Activated T-helper 2 cell treated with anti-CD3 and anti-CD28 coated beads, Interferon-gamma antibody, Interleukin-2, Interleukin-4, amounts not matched to agents 10 μg/mL and 5 μg/mL and 100 μg/mL, durations not matched to agents 14 hours and 24 hours and 36 hours (primary cell): ENCODE measurements around the gene NID1. TPM values are rescaled to one million over a fixed set of nuclear protein-coding genes. Genes with fewer than 3 reads are reported as not detected.
"Not testable (repeated sequence)": the region's sequence is repeated elsewhere in the genome, so short reads cannot be mapped to it uniquely, and the experiment has no call there.

Experiments
- DNase-seq: peaks from one replicate; pipeline ENCODE4 v3.0.0; 2021; ENCODE audit warnings: low spot score
- H3K27ac Mint-ChIP-seq: one replicate; pipeline ENCODE4 v1.8.0; 2021; ENCODE audit warnings: mixed read lengths
- H3K27me3 Mint-ChIP-seq: one replicate; pipeline ENCODE4 v1.8.0; 2021; ENCODE audit warnings: low read depth, mixed read lengths
- H3K36me3 Mint-ChIP-seq: one replicate; pipeline ENCODE4 v1.8.0; 2021; ENCODE audit warnings: low read depth, mixed read lengths
- H3K4me1 Mint-ChIP-seq: one replicate; pipeline ENCODE4 v1.8.0; 2021; ENCODE audit warnings: low read depth, mixed read lengths
- H3K4me3 Mint-ChIP-seq: one replicate; pipeline ENCODE4 v1.8.0; 2021; ENCODE audit warnings: low read depth, mild to moderate bottlenecking, moderate library complexity, mixed read lengths
- H3K9me3 Mint-ChIP-seq: one replicate; pipeline ENCODE4 v1.8.0; 2021; ENCODE audit warnings: mixed read lengths
- intact Hi-C: fragments of 100-400 bp; cut with micrococcal nuclease; formaldehyde crosslinking; loops from one replicate; pipeline ENCODE4 v1.15.1; 2023
- total RNA-seq: library from RNA; stranded (reverse); gene quantifications from 2 replicates; pipeline ENCODE4 v1.2.3, GENCODE V29; 2022

Gene NID1
- total RNA-seq, 1 donor from 2014 or later: 0.55 TPM

DNA sequence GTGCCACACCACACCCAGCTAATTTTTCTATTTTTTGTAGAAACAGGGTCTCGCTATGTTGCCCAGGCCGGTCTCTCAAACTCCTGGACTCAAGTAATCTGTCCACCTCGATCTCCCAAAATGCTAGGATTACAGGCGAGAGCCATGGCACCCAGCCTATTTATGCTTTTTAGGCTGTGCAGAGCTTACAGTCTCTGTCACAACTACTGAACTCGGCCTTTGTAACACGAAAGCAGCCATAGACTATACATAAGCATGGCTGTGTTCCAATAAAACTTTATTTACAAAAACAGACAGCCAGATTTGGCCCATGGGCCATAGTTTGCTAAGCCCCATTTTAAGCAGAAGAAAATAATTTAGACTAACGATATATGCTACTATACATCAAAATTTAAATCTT lies 54.4 kb downstream of the NID1 start:
- DNase-seq: no peak
- intact Hi-C loops: no loop called here
- peaks cover 2% of the 10 kb centered on the region for H3K4me1 Mint-ChIP-seq

DNA sequence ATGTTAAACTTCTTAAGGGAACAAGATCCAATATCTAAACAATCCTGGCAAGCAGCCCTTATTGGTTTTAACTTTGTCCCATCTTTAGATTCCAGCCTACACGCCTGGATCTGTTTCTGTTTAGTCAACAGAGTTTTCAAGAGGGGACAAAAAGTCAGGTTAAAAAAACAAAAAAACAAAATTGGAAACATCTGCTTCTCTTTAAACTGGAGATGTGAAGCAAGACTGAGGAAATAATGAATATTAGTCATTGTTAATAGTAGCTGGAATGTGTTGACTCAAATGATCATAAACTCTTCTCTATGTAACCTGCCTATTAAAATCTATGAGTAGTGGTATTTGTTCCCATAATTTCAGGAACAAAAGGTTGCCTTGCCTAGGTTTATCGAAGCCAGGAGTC lies 55.0 kb downstream of the NID1 start:
- Mint-ChIP-seq H3K4me3 (no peak overlapping the region), H3K9me3 (no peaks in the 10 kb centered on the region), H3K27me3 (peaks cover 2% of the 10 kb centered on the region), H3K36me3 (no peaks in the 10 kb centered on the region), H3K4me1 (peaks cover 2% of the 10 kb centered on the region), H3K27ac (no peak overlapping the region)
- DNase-seq: no peak
- intact Hi-C loops: loop anchor here (10.0 kb wide), 1 partner anchor 55 kb away; the partner anchor contains the start of gene NID1

More for the DNA sequence above, 54.4 kb downstream of the NID1 start:
- Mint-ChIP-seq H3K27me3 (peaks cover 2% of the 10 kb centered on the region), H3K4me3 (no peak overlapping the region), H3K27ac (no peak overlapping the region), H3K9me3 (no peaks in the 10 kb centered on the region), H3K36me3 (no peaks in the 10 kb centered on the region)

GRCh38 chr1:236009191-236009590 lies 55.7 kb downstream of the NID1 start:
- DNase-seq: no peak
- peaks cover 2% of the 10 kb centered on the region for H3K27me3 Mint-ChIP-seq
- no peak overlapping the region for H3K4me3 Mint-ChIP-seq
- intact Hi-C loops: loop anchor here (10.0 kb wide), 1 partner anchor 56 kb away; the partner anchor contains the start of gene NID1
- H3K36me3 Mint-ChIP-seq: no peaks in the 10 kb centered on the region
- no peaks in the 10 kb centered on the region for H3K9me3 Mint-ChIP-seq
- H3K4me1 Mint-ChIP-seq: peaks cover 3% of the 10 kb centered on the region
- no peak overlapping the region for H3K27ac Mint-ChIP-seq

DNA sequence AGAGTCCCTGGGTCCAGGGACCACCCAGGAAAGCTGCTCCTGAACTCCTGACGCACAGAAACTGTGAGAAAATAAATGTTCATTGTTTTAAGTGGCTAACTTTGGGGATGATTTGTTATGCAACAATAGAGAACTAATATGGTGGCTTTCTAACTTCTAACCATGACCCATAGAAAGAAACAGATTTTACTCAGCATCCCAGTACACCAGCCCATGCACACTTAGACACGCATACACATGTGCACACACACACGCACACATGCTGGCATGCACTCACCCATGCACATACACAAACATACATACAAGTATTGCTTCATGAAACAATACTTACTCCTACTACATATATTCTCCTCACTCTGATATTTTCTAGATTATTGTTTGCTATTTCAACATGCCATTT lies 57.1 kb downstream of the NID1 start:
- Mint-ChIP-seq H3K36me3 (no peaks in the 10 kb centered on the region), H3K27me3 (peaks cover 2% of the 10 kb centered on the region), H3K4me1 (peaks cover 11% of the 10 kb centered on the region), H3K4me3 (no peak overlapping the region), H3K9me3 (no peaks in the 10 kb centered on the region), H3K27ac (no peak overlapping the region)
- no peak for DNase-seq
- intact Hi-C loops: loop anchor here (10.0 kb wide), 1 partner anchor 57 kb away; the partner anchor contains the start of gene NID1

DNA sequence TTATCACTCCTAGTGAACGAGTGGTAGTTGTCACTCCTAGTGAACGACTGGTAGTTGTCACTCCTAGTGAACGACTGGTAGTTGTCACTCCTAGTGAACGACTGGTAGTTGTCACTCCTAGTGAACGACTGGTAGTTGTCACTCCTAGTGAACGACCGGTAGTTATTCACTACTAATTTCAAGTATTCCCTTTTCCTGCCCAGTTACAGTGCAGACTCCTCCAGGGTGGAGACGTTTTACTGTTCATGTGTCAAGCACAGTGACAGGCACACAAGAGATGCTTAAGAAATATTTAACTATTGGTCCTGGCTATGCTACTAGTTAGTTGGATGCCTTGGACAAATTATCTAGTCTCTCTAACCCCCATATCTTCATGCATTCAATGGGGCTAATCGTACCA lies 61.8 kb downstream of the NID1 start:
- not testable (repeated sequence) for H3K27me3 Mint-ChIP-seq, DNase-seq, H3K36me3 Mint-ChIP-seq, H3K4me3 Mint-ChIP-seq, H3K9me3 Mint-ChIP-seq, H3K27ac Mint-ChIP-seq
- intact Hi-C loops: loop anchor here (10.0 kb wide), 1 partner anchor 62 kb away; the partner anchor contains the start of gene NID1
- peaks cover 43% of the 10 kb centered on the region for H3K4me1 Mint-ChIP-seq

GRCh38 chr1:236002572-236002971 lies 62.3 kb downstream of the NID1 start:
- H3K27ac Mint-ChIP-seq: no peak overlapping the region
- no peak for DNase-seq
- intact Hi-C loops: loop anchor here (10.0 kb wide), 1 partner anchor 62 kb away; the partner anchor contains the start of gene NID1
- no peak overlapping the region for H3K4me3 Mint-ChIP-seq
- H3K9me3 Mint-ChIP-seq: peaks cover 8% of the 10 kb centered on the region
- H3K4me1 Mint-ChIP-seq: peaks cover 47% of the 10 kb centered on the region
- peaks cover 2% of the 10 kb centered on the region for H3K27me3 Mint-ChIP-seq
- peaks cover 5% of the 10 kb centered on the region for H3K36me3 Mint-ChIP-seq

DNA sequence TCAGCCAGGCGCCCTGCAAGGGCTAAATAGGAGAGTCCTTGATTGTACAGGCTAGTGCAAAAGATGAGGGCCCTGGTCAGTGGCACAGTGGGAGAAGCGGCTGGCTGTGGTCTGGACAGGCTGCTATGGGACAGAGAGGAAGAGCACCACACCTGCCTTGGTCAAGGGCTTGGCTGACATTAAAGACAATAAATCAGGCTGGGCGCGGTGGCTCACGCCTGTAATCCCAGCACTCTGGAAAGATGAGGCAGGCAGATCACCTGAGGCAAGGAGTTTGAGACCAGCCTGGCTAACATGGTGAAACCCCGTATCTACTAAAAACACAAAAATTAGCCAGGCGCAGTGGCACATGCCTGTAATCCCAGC lies 62.9 kb downstream of the NID1 start:
- H3K4me1 Mint-ChIP-seq: peaks cover 49% of the 10 kb centered on the region
- no peak overlapping the region for H3K27ac Mint-ChIP-seq
- H3K27me3 Mint-ChIP-seq: peaks cover 2% of the 10 kb centered on the region

GRCh38 chr1:236000781-236001180 lies 64.1 kb downstream of the NID1 start:
- DNase-seq: no peak
- peaks cover 50% of the 10 kb centered on the region for H3K4me1 Mint-ChIP-seq
- peak overlapping the region; percentile 96 for H3K27ac Mint-ChIP-seq
- peaks cover 5% of the 10 kb centered on the region for H3K36me3 Mint-ChIP-seq
- intact Hi-C loops: loop anchor here (10.0 kb wide), 1 partner anchor 64 kb away; the partner anchor contains the start of gene NID1
- no peak overlapping the region for H3K4me3 Mint-ChIP-seq
- H3K27me3 Mint-ChIP-seq: no peaks in the 10 kb centered on the region
- H3K9me3 Mint-ChIP-seq: peaks cover 8% of the 10 kb centered on the region

More for the DNA sequence above, 62.9 kb downstream of the NID1 start:
- H3K36me3 Mint-ChIP-seq: peaks cover 5% of the 10 kb centered on the region
- intact Hi-C loops: loop anchor here (10.0 kb wide), 1 partner anchor 63 kb away; the partner anchor contains the start of gene NID1
- no peak overlapping the region for H3K4me3 Mint-ChIP-seq
- DNase-seq: no peak
- peaks cover 8% of the 10 kb centered on the region for H3K9me3 Mint-ChIP-seq

DNA sequence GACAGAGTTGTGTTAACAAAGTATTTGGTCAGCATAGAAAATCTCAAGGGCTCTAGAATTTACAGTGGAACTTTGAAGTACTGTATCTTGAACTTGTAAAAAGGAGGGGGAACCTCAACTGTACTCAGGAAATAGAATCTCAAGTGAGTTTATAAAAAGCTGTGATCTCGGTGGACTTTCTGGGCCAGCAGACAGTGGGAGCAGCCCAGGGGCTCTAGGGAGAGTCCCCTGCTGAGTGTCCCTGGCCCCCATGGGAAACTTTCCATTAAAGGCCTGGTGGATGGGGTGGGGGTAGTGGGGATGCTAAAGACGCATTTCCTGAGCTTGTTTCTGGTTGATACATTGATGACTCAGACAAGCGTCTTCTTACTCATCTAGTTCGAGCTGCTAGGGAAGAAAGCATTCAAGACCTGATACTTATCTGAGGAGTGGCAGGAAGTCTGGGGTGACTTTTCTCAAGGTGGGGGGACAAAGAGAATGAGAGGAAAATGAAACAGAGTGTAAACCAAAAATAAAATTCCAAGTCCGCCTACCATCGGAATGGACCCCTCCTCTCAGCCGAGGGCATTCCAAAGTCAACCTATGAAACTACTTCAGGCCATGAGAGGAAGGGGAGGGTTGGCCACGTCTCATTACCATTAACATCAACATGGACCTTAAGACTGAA lies 65.5 kb downstream of the NID1 start:
- intact Hi-C loops: loop anchor here (1.0 to 10.0 kb wide), 11 partner anchors 29 to 795 kb away; partner anchors contain the start of genes B3GALNT2 and MTR
- H3K4me3 Mint-ChIP-seq: peak overlapping the region; percentile 54
- DNase-seq: peak; percentile 75
- no peaks in the 10 kb centered on the region for H3K27me3 Mint-ChIP-seq
- peaks cover 5% of the 10 kb centered on the region for H3K36me3 Mint-ChIP-seq
- H3K27ac Mint-ChIP-seq: peak overlapping the region; percentile 96
- H3K9me3 Mint-ChIP-seq: peaks cover 8% of the 10 kb centered on the region
- H3K4me1 Mint-ChIP-seq: peaks cover 50% of the 10 kb centered on the region

- Mint-ChIP-seq H3K9me3 (peaks cover 8% of the 10 kb centered on the region), H3K4me1 (peaks cover 47% of the 10 kb centered on the region), H3K36me3 (peaks cover 5% of the 10 kb centered on the region), H3K27ac (peak overlapping the region; percentile 96), H3K27me3 (no peaks in the 10 kb centered on the region), H3K4me3 (no peak overlapping the region)
- intact Hi-C loops: loop anchor here (1.0 to 10.0 kb wide), 11 partner anchors 28 to 796 kb away; partner anchors contain the start of genes B3GALNT2 and MTR
- peak; percentile 63 for DNase-seq
These were observed 66.1 kb downstream of the NID1 start for GRCh38 chr1:235998812-235999211.

DNA sequence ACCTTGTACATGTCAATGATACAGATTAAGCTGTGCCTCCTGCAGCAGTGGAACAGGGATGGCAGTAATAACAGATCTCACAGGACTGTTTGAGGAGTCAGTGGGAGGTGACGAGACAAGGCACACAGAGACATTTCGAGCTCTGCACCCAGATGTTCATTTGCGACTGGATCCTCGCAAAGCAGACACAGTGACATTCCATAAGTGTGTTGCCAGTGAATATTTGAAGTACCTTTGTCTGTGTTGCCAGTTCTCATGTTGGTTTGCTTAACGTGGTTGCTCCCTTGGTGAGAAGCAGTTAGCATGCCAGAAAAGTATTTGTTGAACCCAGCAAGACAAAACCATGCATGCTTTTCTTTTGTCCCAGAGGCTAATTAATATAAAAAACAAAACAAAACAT lies 67.0 kb downstream of the NID1 start:
- intact Hi-C loops: loop anchor here (2.0 to 10.0 kb wide), 3 partner anchors 27 to 797 kb away; partner anchors contain the start of gene MTR
- Mint-ChIP-seq H3K4me3 (no peak overlapping the region), H3K36me3 (peaks cover 5% of the 10 kb centered on the region)

DNA sequence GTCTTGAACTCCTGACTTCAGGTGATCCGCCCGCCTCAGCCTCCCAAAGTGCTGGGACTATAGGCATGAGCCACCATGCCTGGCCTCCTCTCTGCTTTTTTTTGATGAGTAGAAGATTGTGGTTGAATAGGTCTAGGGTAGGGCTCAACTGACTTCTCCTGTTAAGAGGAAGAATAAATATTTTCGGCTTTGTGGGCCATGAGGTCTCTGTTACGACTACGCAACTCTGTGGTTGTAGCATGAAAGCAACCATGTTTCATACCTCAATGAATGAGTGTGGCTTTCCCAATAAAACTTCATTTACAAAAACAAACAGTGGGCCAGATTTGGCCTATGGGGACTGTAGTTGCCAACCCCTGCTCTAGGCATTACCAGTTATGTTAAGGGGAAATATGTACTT lies 67.8 kb downstream of the NID1 start:
- Mint-ChIP-seq H3K9me3 (peaks cover 8% of the 10 kb centered on the region), H3K4me1 (peaks cover 43% of the 10 kb centered on the region), H3K4me3 (no peak overlapping the region), H3K36me3 (peaks cover 5% of the 10 kb centered on the region), H3K27me3 (no peaks in the 10 kb centered on the region), H3K27ac (peak overlapping the region; percentile 43)
- intact Hi-C loops: loop anchor here (10.0 kb wide), 1 partner anchor 798 kb away; the partner anchor contains the start of gene MTR
- DNase-seq: no peak

More for the DNA sequence above, 67.0 kb downstream of the NID1 start:
- peak overlapping the region; percentile 96 for H3K27ac Mint-ChIP-seq
- peaks cover 43% of the 10 kb centered on the region for H3K4me1 Mint-ChIP-seq
- no peak for DNase-seq
- H3K9me3 Mint-ChIP-seq: peaks cover 8% of the 10 kb centered on the region
- no peaks in the 10 kb centered on the region for H3K27me3 Mint-ChIP-seq
